Thyroid gland (tissue), 4 donors: ENCODE measurements around the gene ARMC9. TPM values are rescaled to one million over a fixed set of nuclear protein-coding genes. Genes with fewer than 3 reads are reported as not detected.

Source experiments
- DNase-seq, 2 donors: peaks; one replicate each; pipeline ENCODE4 v3.0.0-alpha.2; 2019
- H3K27ac ChIP-seq, 3 donors: fragments of 200-600 bp; sonication (generic); 1 replicate in 2 of 3; 2 replicates in 1 of 3; pipeline ENCODE4 v1.5.1; 2016 to 2019; ENCODE audit warnings: mild to moderate bottlenecking in 1 of 3, moderate library complexity in 1 of 3
- H3K27me3 ChIP-seq: fragments of 200-600 bp; sonication (generic); one replicate; pipeline ENCODE4 v1.5.1; 2019
- H3K36me3 ChIP-seq, 2 donors: fragments of 200-600 bp; sonication (generic); one replicate each; pipeline ENCODE4 v1.5.1; 2016 to 2019
- H3K4me1 ChIP-seq, 2 donors: fragments of 200-600 bp; sonication (generic); one replicate each; pipeline ENCODE4 v1.5.1; 2017 to 2019
- H3K4me3 ChIP-seq, 3 donors: fragments of 200-600 bp; sonication (generic); replicated peaks in 1 of 3; 1 replicate in 2 of 3; 2 replicates in 1 of 3; pipeline ENCODE4 v1.5.1; 2016; ENCODE audit warnings: mild to moderate bottlenecking in 1 of 3
- H3K9me3 ChIP-seq: fragments of 200-600 bp; sonication (generic); one replicate; pipeline ENCODE4 v1.5.1; 2017
- CTCF ChIP-seq, 6 experiments: fragments of 200-600 bp in 3 of 6; fragments of 450-650 bp in 3 of 6; sonication (generic) in 3 of 6; IDR thresholded peaks; one replicate each; pipeline ENCODE4 v1.5.1; 2016 to 2019; ENCODE audit warnings: antibody characterized with exemption in 6 of 6, mild to moderate bottlenecking in 2 of 6, inconsistent platforms in 1 of 6, moderate library complexity in 1 of 6
- POLR2A ChIP-seq, 2 donors: fragments of 450-650 bp; IDR thresholded peaks; one replicate each; pipeline ENCODE4 v1.6.1; 2017; ENCODE audit warnings: antibody characterized with exemption in 2 of 2, mild to moderate bottlenecking in 2 of 2, moderate library complexity in 1 of 2
- WGBS, 2 donors: methylation state at CpG; one replicate each; pipeline ENCODE4 v1.1.5; 2017; 5-methylcytosine and 5-hydroxymethylcytosine counted together
- intact Hi-C: fragments of 100-400 bp; cut with DNase I; formaldehyde crosslinking; loops from one replicate; pipeline ENCODE4 v1.15.1; 2023
- total RNA-seq, 4 donors: library from RNA; depleted of rRNA; stranded (reverse); fragments of >200 nt; gene quantifications; one replicate each; pipeline ENCODE4 v1.2.3, GENCODE V29; 2016

ARMC9 gene
- total RNA-seq, 4 donors from 2014 or later = 20.3 to 30.7 (median 28.0) TPM

GRCh38 chr2:231288590-231288989, 90.2 kb downstream of the ARMC9 start:
- Histone ChIP-seq H3K9me3 (no peaks in the 10 kb centered on the region), H3K27ac (no peak overlapping the region), H3K27me3 (no peaks in the 10 kb centered on the region), H3K4me1 (no peaks in the 10 kb centered on the region), H3K36me3 (peaks cover 0 to 5% of the 10 kb centered on the region in 2 donors), H3K4me3 (no peak overlapping the region)
- intact Hi-C loops = no loop called here
- WGBS, 2 donors = 84 to 96% methylated on average over 7 of the region's 7 CpGs
- DNase-seq = no peak
- TF ChIP-seq POLR2A (IDR thresholded peaks at IDR 0.05) (no peak), CTCF (IDR thresholded peaks at IDR 0.05) (no peak)

- intact Hi-C loops = no loop called here
- H3K27ac ChIP-seq = no peak overlapping the region
- 69 to 79% methylated on average over 2 of the region's 2 CpGs for WGBS, 2 donors
- no peak for DNase-seq
- no peaks in the 10 kb centered on the region for H3K27me3 ChIP-seq
- no peak overlapping the region for H3K4me3 ChIP-seq
- H3K9me3 ChIP-seq = no peaks in the 10 kb centered on the region
- TF ChIP-seq POLR2A (IDR thresholded peaks at IDR 0.05) (no peak), CTCF (IDR thresholded peaks at IDR 0.05) (no peak)
- H3K4me1 ChIP-seq = no peaks in the 10 kb centered on the region
- H3K36me3 ChIP-seq = peaks cover 0 to 7% of the 10 kb centered on the region in 2 donors
Measured at GRCh38 chr2:231290321-231291015, 92.0 kb downstream of the ARMC9 start.

- Histone ChIP-seq H3K4me3 (no peak overlapping the region), H3K9me3 (no peaks in the 10 kb centered on the region), H3K27me3 (no peaks in the 10 kb centered on the region), H3K36me3 (peaks cover 0 to 7% of the 10 kb centered on the region in 2 donors), H3K27ac (no peak overlapping the region), H3K4me1 (no peaks in the 10 kb centered on the region)
- no peak for DNase-seq
- TF ChIP-seq POLR2A (IDR thresholded peaks at IDR 0.05) (no peak), CTCF (IDR thresholded peaks at IDR 0.05) (no peak)
- intact Hi-C loops = no loop called here
- 90 to 94% methylated on average over 8 of the region's 8 CpGs for WGBS, 2 donors
Measured at GRCh38 chr2:231292472-231293134, 94.2 kb downstream of the ARMC9 start.

GRCh38 chr2:231293163-231293562, 94.7 kb downstream of the ARMC9 start:
- no peaks in the 10 kb centered on the region for H3K27me3 ChIP-seq
- H3K27ac ChIP-seq = no peak overlapping the region
- no peaks in the 10 kb centered on the region for H3K4me1 ChIP-seq
- H3K4me3 ChIP-seq = no peak overlapping the region
- H3K9me3 ChIP-seq = no peaks in the 10 kb centered on the region
- intact Hi-C loops = no loop called here
- TF ChIP-seq CTCF (IDR thresholded peaks at IDR 0.05) = no peak
- no peak for TF ChIP-seq POLR2A (IDR thresholded peaks at IDR 0.05)
- no peak for DNase-seq
- 87 to 93% methylated on average over 4 of the region's 4 CpGs for WGBS, 2 donors
- peaks cover 0 to 7% of the 10 kb centered on the region in 2 donors for H3K36me3 ChIP-seq

GRCh38 chr2:231294116-231294515, 95.7 kb downstream of the ARMC9 start:
- no peak for TF ChIP-seq POLR2A (IDR thresholded peaks at IDR 0.05)
- TF ChIP-seq CTCF (IDR thresholded peaks at IDR 0.05) = no peak
- H3K4me3 ChIP-seq = no peak overlapping the region
- no peak overlapping the region for H3K27ac ChIP-seq
- intact Hi-C loops = no loop called here
- H3K9me3 ChIP-seq = no peaks in the 10 kb centered on the region
- peaks cover 0 to 7% of the 10 kb centered on the region in 2 donors for H3K36me3 ChIP-seq
- DNase-seq = no peak
- H3K27me3 ChIP-seq = no peaks in the 10 kb centered on the region
- 82 to 97% methylated on average over 6 to 7 of the region's 7 CpGs for WGBS, 2 donors
- no peaks in the 10 kb centered on the region for H3K4me1 ChIP-seq
